Activated B cell treated with CpG ODN at 0.5 μM for 24 hours (primary cell): Measurements from ENCODE around the gene TMEM45A. TPM values are rescaled to one million over a fixed set of nuclear protein-coding genes. Genes with fewer than 3 reads are reported as not detected.
"Not testable (repeated sequence)": the region's sequence is repeated elsewhere in the genome, so short reads cannot be mapped to it uniquely, and the experiment has no call there.

Experiments
- ATAC-seq: fragments of 200-7000 bp; cut with Tn5 transposase; one replicate; pipeline ENCODE4 v1.10.0; 2021; ENCODE audit warnings: low read depth, mild to moderate bottlenecking, moderate library complexity
- CTCF ChIA-PET: fragments of 350-600 bp; sonication (Branson Sonifier 250); formaldehyde crosslinking; loops from one replicate; lab custom pipeline; 2021; ENCODE audit warnings: antibody characterized with exemption; lab: Charles Lee
- POLR2A ChIA-PET: fragments of 350-600 bp; sonication (Branson Sonifier 250); formaldehyde crosslinking; loops from one replicate; lab custom pipeline; 2021; ENCODE audit warnings: antibody characterized with exemption; lab: Charles Lee
- DNase-seq: peaks from one replicate; pipeline ENCODE4 v3.0.0; 2022
- H3K27ac Mint-ChIP-seq: one replicate; pipeline ENCODE4 v1.8.0; 2020; ENCODE audit warnings: mixed read lengths
- H3K27me3 Mint-ChIP-seq: one replicate; pipeline ENCODE4 v1.8.0; 2021; ENCODE audit warnings: mixed read lengths
- H3K36me3 Mint-ChIP-seq: one replicate; pipeline ENCODE4 v1.8.0; 2021; ENCODE audit warnings: low read depth, mixed read lengths
- H3K4me1 Mint-ChIP-seq: one replicate; pipeline ENCODE4 v1.8.0; 2021; ENCODE audit warnings: mixed read lengths
- H3K4me3 Mint-ChIP-seq: one replicate; pipeline ENCODE4 v1.8.0; 2020; ENCODE audit warnings: mild to moderate bottlenecking, mixed read lengths
- H3K9me3 Mint-ChIP-seq: one replicate; pipeline ENCODE4 v1.8.0; 2020; ENCODE audit warnings: mixed read lengths
- CTCF ChIP-seq: fragments of 200-600 bp; IDR thresholded peaks from one replicate; pipeline ENCODE4 v1.8.0; 2022; ENCODE audit warnings: antibody characterized with exemption, mild to moderate bottlenecking
- intact Hi-C: fragments of 100-400 bp; cut with micrococcal nuclease; formaldehyde crosslinking; loops from one replicate; pipeline ENCODE4 v1.15.1; 2024
- total RNA-seq: library from RNA; stranded (reverse); gene quantifications from 2 replicates; pipeline ENCODE4 v1.2.3, GENCODE V29; 2022

The TMEM45A gene
- total RNA-seq, 1 donor from 2014 or later: 0.13 TPM

- TF ChIP-seq CTCF: no peak
- peaks cover 7% of the 10 kb centered on the region for H3K9me3 Mint-ChIP-seq
- H3K27me3 Mint-ChIP-seq: peaks cover 11% of the 10 kb centered on the region
- no peak for ATAC-seq
- H3K4me1 Mint-ChIP-seq: no peaks in the 10 kb centered on the region
- H3K27ac Mint-ChIP-seq: no peak overlapping the region
- H3K36me3 Mint-ChIP-seq: no peaks in the 10 kb centered on the region
- no peak overlapping the region for H3K4me3 Mint-ChIP-seq
- POLR2A ChIA-PET: no interaction called here
- intact Hi-C loops: no loop called here
- CTCF ChIA-PET: no interaction called here
- DNase-seq: no peak
Observed at GRCh38 chr3:100538339-100538706, 45.9 kb downstream of the TMEM45A start.

- intact Hi-C loops: no loop called here
- DNase-seq: no peak
- Mint-ChIP-seq H3K27me3 (peaks cover 15% of the 10 kb centered on the region), H3K9me3 (peaks cover 7% of the 10 kb centered on the region), H3K4me3 (no peak overlapping the region), H3K36me3 (no peaks in the 10 kb centered on the region), H3K27ac (no peak overlapping the region), H3K4me1 (no peaks in the 10 kb centered on the region)
- ChIA-PET POLR2A (no interaction called here), CTCF (no interaction called here)
- TF ChIP-seq CTCF: no peak
- no peak for ATAC-seq
Observed at GRCh38 chr3:100540791-100541334, 48.4 kb downstream of the TMEM45A start.

- H3K9me3 Mint-ChIP-seq, intact Hi-C loops, ATAC-seq, POLR2A ChIA-PET, CTCF ChIA-PET, H3K36me3 Mint-ChIP-seq, DNase-seq, H3K4me3 Mint-ChIP-seq, H3K4me1 Mint-ChIP-seq, H3K27ac Mint-ChIP-seq: not testable (repeated sequence)
- H3K27me3 Mint-ChIP-seq: peaks cover 15% of the 10 kb centered on the region
Observed at GRCh38 chr3:100541428-100541827, 49.0 kb downstream of the TMEM45A start.

- ChIA-PET CTCF (no interaction called here), POLR2A (no interaction called here)
- intact Hi-C loops: no loop called here
- H3K27ac Mint-ChIP-seq: no peak overlapping the region
- H3K36me3 Mint-ChIP-seq: no peaks in the 10 kb centered on the region
- no peak for TF ChIP-seq CTCF
- H3K4me1 Mint-ChIP-seq: no peaks in the 10 kb centered on the region
- peaks cover 7% of the 10 kb centered on the region for H3K9me3 Mint-ChIP-seq
- no peak overlapping the region for H3K4me3 Mint-ChIP-seq
- ATAC-seq: no peak
- H3K27me3 Mint-ChIP-seq: peaks cover 12% of the 10 kb centered on the region
- no peak for DNase-seq
Observed at GRCh38 chr3:100545371-100545770, 53.0 kb downstream of the TMEM45A start.

GRCh38 chr3:100546020-100546744 is 53.8 kb downstream of the TMEM45A start:
- Mint-ChIP-seq H3K36me3 (no peaks in the 10 kb centered on the region), H3K4me3 (no peak overlapping the region), H3K4me1 (no peaks in the 10 kb centered on the region), H3K9me3 (peaks cover 3% of the 10 kb centered on the region), H3K27me3 (peaks cover 14% of the 10 kb centered on the region), H3K27ac (no peak overlapping the region)
- DNase-seq (no peak), ATAC-seq (no peak)
- TF ChIP-seq CTCF: no peak
- intact Hi-C loops: no loop called here
- ChIA-PET CTCF (no interaction called here), POLR2A (no interaction called here)
